IMR-90 (cell line): ENCODE measurements around the gene ARHGAP23. TPM values are rescaled to one million over a fixed set of nuclear protein-coding genes. Genes with fewer than 3 reads are reported as not detected.
"Not testable (repeated sequence)": the region's sequence is repeated elsewhere in the genome, so short reads cannot be mapped to it uniquely, and the experiment has no call there.

Experiments
- ATAC-seq: fragments of 200-7000 bp; cut with Tn5 transposase; 2 replicates; pipeline ENCODE4 v1.9.1; 2020; ENCODE audit warnings: low read depth, mild to moderate bottlenecking, moderate library complexity
- BruUV-seq: library from RNA; stranded (reverse); fragments of 400-500 nt; replicated peaks from 2 replicates; lab custom pipeline; 2021; lab: Mats Ljungman, UMichigan
- CTCF ChIA-PET: fragments of 300-600 bp; formaldehyde crosslinking; extraction: SDS; loops from one replicate; lab custom pipeline; 2021; ENCODE audit warnings: antibody characterized with exemption; lab: Yijun Ruan, JAX
- POLR2A ChIA-PET: fragments of 300-600 bp; sonication (Branson Sonifier 250); formaldehyde crosslinking; loops from one replicate; lab custom pipeline; 2022; ENCODE audit warnings: antibody characterized with exemption; ENCODE audit not compliant: unreplicated experiment; lab: Charles Lee
- DNase-seq: peaks from one replicate; pipeline ENCODE4 v3.0.0; 2013
- H2AFZ ChIP-seq: replicated peaks from 2 replicates; pipeline ENCODE3; 2013; ENCODE audit warnings: low read length, mild to moderate bottlenecking; ENCODE audit not compliant: poor library complexity
- H2AK5ac ChIP-seq: 2 replicates; pipeline ENCODE4 v1.6.1; 2013; ENCODE audit warnings: low read depth, low read length, inconsistent platforms
- H2AK9ac ChIP-seq: replicated peaks from 2 replicates; pipeline ENCODE3; 2013; ENCODE audit warnings: mild to moderate bottlenecking, low read depth, low read length, moderate library complexity; ENCODE audit not compliant: poor library complexity
- H2BK120ac ChIP-seq: 2 replicates; pipeline ENCODE4 v1.6.1; 2013; ENCODE audit warnings: low read depth, low read length, inconsistent platforms
- H2BK15ac ChIP-seq: 3 replicates; pipeline ENCODE4 v1.6.1; 2013; ENCODE audit warnings: low read depth, low read length, inconsistent platforms
- H2BK20ac ChIP-seq: 2 replicates; pipeline ENCODE4 v1.6.1; 2013; ENCODE audit warnings: low read depth, mild to moderate bottlenecking, inconsistent platforms, low read length, moderate library complexity
- H2BK5ac ChIP-seq: 2 replicates; pipeline ENCODE4 v1.6.1; 2013; ENCODE audit warnings: mild to moderate bottlenecking, low read depth, low read length, inconsistent platforms; ENCODE audit not compliant: poor library complexity, severe bottlenecking
- H3K14ac ChIP-seq: replicated peaks from 2 replicates; pipeline ENCODE4 v1.6.1; 2013; ENCODE audit warnings: low read depth, low read length, inconsistent platforms
- H3K18ac ChIP-seq: 2 replicates; pipeline ENCODE4 v1.6.1; 2013; ENCODE audit warnings: low read depth, low read length, control low read depth
- H3K23ac ChIP-seq: 2 replicates; pipeline ENCODE4 v1.6.1; 2013; ENCODE audit warnings: low read depth, low read length, inconsistent platforms
- H3K27ac ChIP-seq: 2 replicates; pipeline ENCODE4 v1.5.1; 2013; ENCODE audit warnings: mild to moderate bottlenecking, control low read depth, low read length; ENCODE audit not compliant: insufficient read depth
- H3K27me3 ChIP-seq: 2 replicates; pipeline ENCODE4 v1.6.1; 2013; ENCODE audit warnings: low read length; ENCODE audit not compliant: control insufficient read depth, insufficient read depth
- H3K36me3 ChIP-seq: 2 replicates; pipeline ENCODE4 v1.6.1; 2013; ENCODE audit warnings: low read length, mixed read lengths; ENCODE audit not compliant: control insufficient read depth, insufficient read depth
- H3K4ac ChIP-seq: 2 replicates; pipeline ENCODE4 v1.6.1; 2013; ENCODE audit warnings: low read depth, low read length, inconsistent platforms
- H3K4me1 ChIP-seq: 2 replicates; pipeline ENCODE4 v1.6.1; 2013; ENCODE audit warnings: low read length, mixed read lengths; ENCODE audit not compliant: control insufficient read depth, insufficient read depth
- H3K4me2 ChIP-seq: 2 replicates; pipeline ENCODE4 v1.6.1; 2013; ENCODE audit warnings: low read depth, mild to moderate bottlenecking, control low read depth, low read length, moderate library complexity
- H3K4me3 ChIP-seq: 2 replicates; pipeline ENCODE4 v1.5.1; 2013; ENCODE audit warnings: low read depth, mild to moderate bottlenecking, control low read depth, low read length, moderate library complexity; ENCODE audit not compliant: insufficient read depth
- H3K56ac ChIP-seq: 2 replicates; pipeline ENCODE4 v1.6.1; 2013; ENCODE audit warnings: low read length, inconsistent platforms; ENCODE audit not compliant: insufficient read depth; ENCODE audit errors: extremely low read depth
- H3K79me1 ChIP-seq, 2 experiments: 2 replicates each; pipeline ENCODE4 v1.6.1; 2013; ENCODE audit warnings: low read length in 2 of 2, inconsistent platforms in 1 of 2, low read depth in 1 of 2
- H3K9ac ChIP-seq: 2 replicates; pipeline ENCODE4 v1.6.1; 2013; ENCODE audit warnings: low read depth, low read length, control low read depth
- H3K9me1 ChIP-seq: 2 replicates; pipeline ENCODE4 v1.6.1; 2013; ENCODE audit warnings: low read length, inconsistent platforms; ENCODE audit not compliant: insufficient read depth
- H3K9me3 ChIP-seq: 2 replicates; pipeline ENCODE4 v1.6.1; 2013; ENCODE audit warnings: low read length; ENCODE audit not compliant: control insufficient read depth, insufficient read depth
- H4K20me1 ChIP-seq: 2 replicates; pipeline ENCODE4 v1.6.1; 2013; ENCODE audit warnings: low read length, inconsistent platforms; ENCODE audit not compliant: insufficient read depth
- H4K5ac ChIP-seq: 2 replicates; pipeline ENCODE4 v1.6.1; 2013; ENCODE audit warnings: mild to moderate bottlenecking, low read depth, low read length, control low read depth
- H4K8ac ChIP-seq, 2 experiments: 2 replicates each; pipeline ENCODE4 v1.6.1; 2013; ENCODE audit warnings: low read depth in 2 of 2, low read length in 2 of 2, control low read depth in 1 of 2, inconsistent platforms in 1 of 2
- H4K91ac ChIP-seq: 2 replicates; pipeline ENCODE4 v1.6.1; 2013; ENCODE audit warnings: low read depth, low read length, inconsistent platforms; ENCODE audit not compliant: insufficient read depth
- WGBS, 2 experiments: methylation state at CpG; one replicate each; pipeline versions ENCODE4 v1.1.5 to v1.1.7; 2013; ENCODE audit warnings: missing lambda C conversion rate in 2 of 2; ENCODE audit not compliant: insufficient read length in 1 of 2; ENCODE audit errors: extremely low coverage in 2 of 2; 5-methylcytosine and 5-hydroxymethylcytosine counted together
- dilution Hi-C: fragments of 300-500 bp; cut with HindIII; formaldehyde crosslinking; loops from one replicate; pipeline ENCODE4 v1.14.3; 2018; ENCODE audit warnings: low sequenced_read_pairs; ENCODE audit not compliant: unreplicated experiment
- in situ Hi-C: fragments of 300-500 bp; cut with MboI; formaldehyde crosslinking; loops from 3 replicates; pipeline ENCODE4 v1.14.3; 2019; ENCODE audit warnings: low sequenced_read_pairs, inconsistent platforms, mixed read lengths
- intact Hi-C: fragments of 100-400 bp; cut with micrococcal nuclease; formaldehyde crosslinking; loops from 2 replicates; pipeline ENCODE4 v1.10.0; 2022
- polyA plus RNA-seq, 3 experiments: library from polyadenylated mRNA; depleted of rRNA; stranded (reverse); fragments of >200 nt; gene quantifications; 2 replicates each; pipeline ENCODE4 v1.2.3, GENCODE V29; 2012; ENCODE audit warnings: low replicate concordance in 1 of 3
- total RNA-seq: library from RNA; depleted of rRNA; stranded (reverse); fragments of >200 nt; gene quantifications from 2 replicates; pipeline ENCODE4 v1.2.3, GENCODE V29; 2012

The ARHGAP23 gene
- total and polyA plus RNA-seq, 2 of the 4 experiments (the other 2 are of a cell fraction), result 9.3 to 43.3 TPM

GRCh38 chr17:38491346-38492066 lies 63.2 kb downstream of the ARHGAP23 start:
- H3K4me1 ChIP-seq, BruUV-seq, H4K8ac ChIP-seq, H2AFZ ChIP-seq, DNase-seq, H3K27ac ChIP-seq, H2BK15ac ChIP-seq, H3K18ac ChIP-seq, H3K9me3 ChIP-seq, H3K9ac ChIP-seq, H2BK5ac ChIP-seq, H3K23ac ChIP-seq, H2BK20ac ChIP-seq, H2BK120ac ChIP-seq, H3K56ac ChIP-seq, ATAC-seq, H3K9me1 ChIP-seq, H4K91ac ChIP-seq, CTCF ChIA-PET, H3K27me3 ChIP-seq, H3K14ac ChIP-seq, H4K5ac ChIP-seq, H3K4me3 ChIP-seq, POLR2A ChIA-PET, H2AK5ac ChIP-seq, H3K4ac ChIP-seq, H3K4me2 ChIP-seq, dilution Hi-C loops, H2AK9ac ChIP-seq: not testable (repeated sequence)
- Histone ChIP-seq H3K79me1 (peaks cover 18 to 36% of the 10 kb centered on the region in 2 experiments), H3K36me3 (peaks cover 58% of the 10 kb centered on the region), H4K20me1 (peaks cover 19% of the 10 kb centered on the region)
- 89% methylated on average over 6 of the region's 19 CpGs; no CpG with 5 or more reads in 1 of the 2 experiments for WGBS, 2 experiments
- intact Hi-C loops, result loop anchor here (1.0 kb wide), 1 partner anchor 176 kb away; no protein-coding TSS in a partner anchor
- in situ Hi-C loops, result loop anchor here (25.0 kb wide), 1 partner anchor 129 kb away; the partner anchor contains the start of gene SOCS7
